Left renal pelvis (tissue), 4 donors: ENCODE data around the gene DPP6. TPM values are rescaled to one million over a fixed set of nuclear protein-coding genes. Genes with fewer than 3 reads are reported as not detected.
A peak's percentile ranks its signal among the peaks of the same experiment; 100 is the strongest.

ENCODE experiments used
- DNase-seq, 4 donors: peaks; one replicate each; pipeline ENCODE4 v3.0.0-alpha.2; 2013; ENCODE audit warnings: low read depth in 4 of 4, low spot score in 3 of 4
- polyA plus RNA-seq, 4 donors: library from polyadenylated mRNA; unstranded; fragments of 120-200 nt; gene quantifications; one replicate each; pipeline ENCODE4 v1.2.1, GENCODE V29; 2013; ENCODE audit not compliant: insufficient read length in 4 of 4

DPP6 gene
- polyA plus RNA-seq, 4 donors, result 43.7 to 155 (median 50.3) TPM

DNA sequence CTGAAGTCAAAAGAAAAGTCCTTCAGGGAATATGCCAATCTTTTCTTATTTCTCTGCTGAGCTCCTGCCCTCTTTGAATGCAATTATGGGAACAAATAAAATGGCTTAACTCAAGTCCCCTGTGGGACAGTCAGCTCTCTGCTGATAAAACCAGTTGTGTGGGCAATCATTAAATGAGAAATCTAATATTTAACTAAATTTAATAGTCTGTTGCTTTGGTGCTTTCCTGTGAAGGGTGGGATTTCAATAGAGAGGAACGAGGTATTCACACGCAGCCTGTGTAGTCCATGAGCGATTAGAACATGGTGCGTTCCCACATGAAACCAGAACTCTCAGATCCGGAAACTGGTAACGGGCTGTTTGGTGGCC lies 812.3 kb downstream of the DPP6 start:
- peak in 3 of 4 donors; percentile 20 to 36 (median 30) for DNase-seq

DNA sequence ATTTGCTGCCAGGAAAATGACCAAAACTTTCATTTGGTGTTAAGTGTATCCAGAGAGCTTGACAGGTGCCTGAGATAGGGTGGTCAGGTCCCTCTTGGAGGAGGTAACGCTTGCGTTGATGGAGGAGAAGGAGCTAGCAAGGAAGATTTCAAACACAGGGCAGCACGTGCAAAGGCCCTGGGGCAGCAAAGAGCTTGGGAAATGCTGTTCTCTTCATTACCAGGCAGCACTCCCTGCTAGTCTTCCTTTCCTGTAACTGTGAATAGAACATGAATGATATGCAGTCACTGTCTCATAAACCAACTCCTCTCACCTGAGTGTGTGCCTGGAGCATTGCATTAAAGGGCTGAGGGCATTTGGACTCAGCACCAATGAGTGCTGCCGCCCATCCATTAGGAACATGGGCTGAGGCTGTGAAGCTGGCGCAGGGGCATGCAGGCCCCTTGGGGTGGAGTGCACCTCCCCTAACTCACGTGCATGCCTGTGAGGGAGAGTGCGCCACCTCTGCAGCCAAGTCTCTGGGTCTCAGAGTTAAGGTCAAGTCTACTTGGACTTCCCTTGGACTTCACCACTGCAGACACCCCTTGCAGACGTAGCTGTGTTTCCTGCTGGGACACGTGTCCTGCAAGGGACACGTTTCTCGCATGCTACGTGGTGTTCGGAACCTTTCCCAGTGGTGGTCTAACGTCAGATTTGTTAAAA lies 813.9 kb downstream of the DPP6 start:
- DNase-seq, result no peak

DNA sequence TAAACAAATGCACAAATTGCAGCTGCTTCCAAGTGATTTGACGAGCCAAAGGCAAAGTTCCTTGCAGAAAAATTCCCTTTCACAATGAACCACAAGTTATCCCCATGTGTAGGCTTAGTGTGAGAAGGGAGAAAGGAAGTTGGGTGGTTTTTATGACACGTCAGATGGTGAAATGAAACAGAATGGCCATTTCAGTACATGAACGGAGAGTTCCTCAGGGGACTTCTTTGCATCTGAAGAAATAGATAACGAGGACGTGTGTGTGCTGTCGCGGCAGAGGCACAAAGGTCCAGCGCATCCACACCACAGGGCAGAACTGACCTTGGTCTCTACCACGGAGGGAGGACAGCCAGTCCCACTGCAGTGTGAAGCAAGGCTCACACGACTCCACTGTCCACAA lies 814.9 kb downstream of the DPP6 start:
- no peak for DNase-seq

DNA sequence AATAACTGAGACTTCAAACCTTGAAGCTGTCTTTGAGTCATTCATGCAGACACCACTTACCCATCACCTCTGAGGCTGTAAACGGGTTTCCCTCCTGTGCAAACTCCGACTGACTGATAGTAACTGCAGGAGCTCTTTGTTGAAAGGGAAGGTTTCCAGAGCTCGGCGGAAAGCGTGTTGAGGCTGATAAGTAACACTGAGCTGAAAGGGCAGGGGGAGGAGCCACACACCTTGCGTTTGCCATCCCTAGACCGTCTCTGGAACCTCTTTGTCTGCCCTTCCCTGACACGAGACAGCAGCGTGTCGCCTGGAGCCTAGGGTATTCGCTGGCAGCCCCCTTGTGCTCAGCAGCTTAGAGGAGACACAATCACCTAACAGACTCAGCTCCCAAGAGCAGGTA lies 816.7 kb downstream of the DPP6 start:
- no peak for DNase-seq

DNA sequence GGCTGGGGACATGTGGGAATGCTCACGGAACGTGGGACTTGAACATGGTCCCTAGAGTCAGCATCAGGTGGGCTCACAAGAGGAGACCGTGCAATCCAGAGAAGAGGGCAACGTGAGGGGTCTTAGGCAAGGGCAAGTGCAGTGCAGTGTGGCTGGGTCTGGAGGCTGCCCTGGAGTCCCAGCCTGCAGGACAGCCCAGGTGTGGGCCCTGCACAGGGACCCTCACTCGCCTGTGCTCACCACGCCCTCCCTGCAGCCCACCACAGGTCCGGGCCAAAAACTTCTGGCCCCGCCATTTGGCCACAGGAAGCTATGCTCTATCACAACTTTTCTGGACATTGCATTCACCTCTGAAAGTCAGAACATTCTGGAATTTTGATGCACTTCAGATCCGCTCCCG lies 817.2 kb downstream of the DPP6 start:
- no peak for DNase-seq

DNA sequence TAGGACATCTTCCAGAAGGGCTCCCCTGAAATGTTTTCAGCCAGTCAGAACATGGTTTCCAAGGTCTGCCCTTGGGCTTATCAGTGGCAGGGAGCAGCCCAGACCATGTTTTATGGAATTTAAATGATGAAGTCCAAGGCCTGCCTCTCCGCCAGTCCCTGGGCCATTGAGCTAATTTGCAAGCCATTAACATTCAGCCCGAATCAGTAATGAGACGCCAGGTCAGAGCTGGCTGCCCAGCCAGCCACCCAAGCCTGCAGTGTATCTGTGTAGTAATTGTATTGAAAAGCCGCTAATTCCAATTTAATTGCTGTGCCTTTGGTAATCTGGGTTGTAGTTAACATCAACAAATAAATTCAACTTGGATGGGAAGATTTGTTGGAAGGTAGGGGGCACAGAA lies 819.3 kb downstream of the DPP6 start:
- no peak for DNase-seq

DNA sequence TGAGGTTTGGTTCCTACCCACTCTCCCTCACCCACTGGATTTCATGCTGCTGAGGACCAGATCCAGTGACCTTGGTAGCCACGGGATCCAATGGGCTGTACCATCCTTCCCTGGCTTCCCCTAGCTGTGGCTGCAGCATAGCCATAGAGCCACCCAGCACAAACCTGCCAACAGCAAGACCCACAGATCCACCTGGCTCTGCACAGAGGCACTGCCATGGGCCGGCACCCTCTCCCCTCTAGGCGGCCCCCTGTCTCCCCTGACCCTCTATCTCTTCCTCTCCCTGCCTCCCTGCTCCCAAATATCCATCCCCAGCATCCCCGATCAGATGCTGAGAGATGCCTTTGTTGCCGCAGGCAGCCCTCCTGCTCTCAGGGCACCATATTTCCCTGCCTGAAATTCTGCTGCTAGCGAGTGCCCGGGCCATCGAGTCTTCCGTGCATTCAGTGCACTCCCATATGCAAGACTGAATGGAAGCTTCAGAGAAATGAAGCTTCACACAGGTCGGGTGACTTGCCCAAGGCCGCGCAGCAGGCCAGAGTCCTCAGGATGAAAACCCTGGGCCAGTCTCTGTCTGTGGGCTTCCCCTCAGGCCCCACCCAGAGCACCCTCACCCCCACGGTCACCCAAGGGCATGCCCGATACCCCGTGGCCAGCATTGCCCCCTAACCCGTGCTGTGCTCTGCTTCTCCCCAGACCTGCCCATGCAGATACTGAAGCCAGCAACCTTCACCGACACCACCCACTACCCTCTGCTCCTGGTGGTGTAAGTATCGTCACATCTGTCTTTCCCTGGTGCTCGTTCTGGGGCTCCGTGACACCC lies 819.9 kb downstream of the DPP6 start:
- DNase-seq, result no peak

DNA sequence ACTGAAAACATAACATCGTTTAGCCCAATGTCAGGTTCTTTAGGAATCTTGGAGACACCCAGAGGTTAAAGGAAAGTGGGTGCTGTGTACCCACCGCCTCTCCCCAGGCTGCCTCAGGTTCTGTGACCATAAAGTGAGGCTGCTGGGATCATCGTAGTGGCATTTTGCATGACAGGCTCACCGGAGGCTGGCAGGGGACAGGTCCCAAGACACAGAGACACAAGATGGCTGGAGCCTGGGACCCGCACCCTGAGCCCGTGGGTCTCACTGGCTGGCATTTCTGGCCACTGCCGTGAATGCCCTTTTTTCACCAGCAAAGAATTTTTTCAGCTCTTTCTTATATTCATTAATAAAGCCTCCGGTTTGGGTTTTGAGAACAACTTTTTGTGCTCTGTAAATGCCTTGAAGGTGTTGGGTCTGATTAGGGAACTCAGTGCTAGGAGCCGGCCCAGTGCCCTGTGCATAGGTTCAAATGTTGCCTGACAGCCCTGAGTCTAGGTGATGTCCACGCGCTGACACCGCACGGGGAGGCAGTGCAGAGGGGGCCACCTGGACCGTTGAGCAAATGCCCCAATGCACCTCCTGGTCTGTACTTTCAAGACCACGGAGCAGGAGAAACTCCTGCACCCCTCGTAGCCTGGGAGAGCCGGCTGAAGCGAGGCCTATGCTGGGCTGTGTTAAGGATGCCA lies 820.8 kb downstream of the DPP6 start:
- DNase-seq, result no peak

DNA sequence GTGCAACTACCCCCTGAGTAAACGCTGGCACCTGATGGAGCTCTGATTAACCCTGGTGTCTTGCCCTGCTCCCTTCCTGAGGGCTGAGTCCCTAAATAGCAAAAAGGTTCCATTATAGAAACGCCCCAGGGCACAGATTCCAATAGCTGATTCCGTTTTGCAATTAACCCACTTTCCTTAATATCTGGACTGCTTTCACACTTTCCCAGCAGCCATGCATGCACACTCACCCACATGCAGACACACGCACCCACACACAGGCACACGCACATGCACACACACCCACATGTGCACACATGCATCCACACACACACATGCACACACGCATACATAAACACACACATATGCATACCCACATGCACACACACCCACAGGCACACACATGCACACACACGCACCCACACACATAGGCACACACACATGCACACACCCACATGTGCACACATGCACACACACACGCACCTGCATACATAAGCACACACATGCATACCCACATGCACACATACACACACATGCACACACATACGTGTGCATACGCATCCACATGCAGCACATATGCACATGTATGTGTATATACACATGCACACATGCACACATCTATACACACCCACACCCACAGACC lies 821.4 kb downstream of the DPP6 start:
- no peak for DNase-seq

DNA sequence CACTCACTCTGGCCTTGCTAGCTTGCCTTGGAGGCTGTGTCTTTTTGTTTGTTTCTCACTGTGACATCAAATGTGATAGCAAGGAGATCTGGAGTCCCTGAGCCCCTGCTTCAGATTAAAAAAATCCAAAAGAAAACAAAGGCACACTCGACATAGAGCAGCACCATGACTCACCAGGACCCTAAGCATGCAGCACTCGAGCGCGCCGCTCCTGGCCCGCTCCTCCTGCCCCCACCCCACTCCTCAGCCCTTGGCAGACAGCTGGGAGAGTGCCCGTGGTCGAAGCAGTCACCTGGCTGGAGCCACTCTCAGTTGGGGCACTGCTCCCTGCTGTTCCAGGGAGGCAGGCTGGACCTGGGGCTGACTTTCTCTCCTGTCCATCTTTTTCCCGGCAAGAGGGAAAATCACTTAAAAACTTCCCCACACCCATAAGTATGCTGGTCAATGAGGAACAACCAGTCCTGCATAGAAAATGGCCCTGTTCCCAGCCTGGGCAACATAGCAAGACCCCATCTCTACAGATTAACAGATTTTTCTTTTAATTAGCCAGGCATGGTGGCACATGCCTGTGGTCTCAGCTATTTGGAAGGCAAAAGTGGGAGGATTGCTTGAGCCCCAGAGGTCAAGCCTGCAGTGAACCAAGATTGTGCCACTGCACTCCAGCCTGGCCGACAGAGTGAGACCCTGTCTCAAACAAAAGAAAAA lies 822.4 kb downstream of the DPP6 start:
- no peak for DNase-seq

DNA sequence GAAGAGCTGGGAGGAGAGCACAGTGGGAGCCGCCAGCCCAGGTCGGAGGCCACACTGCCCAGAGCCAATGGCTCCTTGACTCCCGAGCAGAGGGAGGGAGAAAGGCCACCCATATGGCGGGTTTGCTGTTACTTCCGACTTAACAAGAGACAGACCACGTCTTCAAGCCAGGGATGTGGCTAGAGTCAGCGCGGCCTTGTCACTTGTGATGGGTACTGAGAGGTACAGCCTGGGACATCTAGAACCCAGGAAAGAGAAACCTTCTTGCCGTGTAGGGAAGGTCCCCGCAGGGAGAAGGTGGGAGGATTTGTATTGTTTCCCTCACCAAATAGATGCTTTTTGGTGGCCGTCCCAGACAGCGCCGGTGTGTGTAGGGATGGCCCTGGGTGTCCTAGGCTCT lies 823.1 kb downstream of the DPP6 start:
- DNase-seq, result no peak

DNA sequence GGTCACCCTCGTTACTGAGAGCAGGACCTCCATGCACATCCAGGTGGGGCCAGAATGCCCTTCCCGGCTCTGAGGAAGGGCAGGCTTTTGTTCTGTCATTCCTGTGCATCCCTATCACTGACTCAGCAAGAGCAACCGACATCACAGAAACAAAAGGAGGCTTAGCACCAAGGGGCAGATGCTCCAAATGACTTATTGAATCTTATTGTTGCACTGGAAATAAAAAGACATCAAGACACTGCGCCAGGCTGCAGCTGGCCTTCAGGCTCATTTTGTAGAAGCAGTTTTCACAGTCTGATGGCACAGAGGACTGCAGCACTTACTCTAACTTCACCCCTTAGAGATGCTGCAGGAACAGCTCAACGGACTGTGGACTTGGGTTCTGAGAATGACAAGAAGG lies 824.3 kb downstream of the DPP6 start:
- no peak for DNase-seq

DNA sequence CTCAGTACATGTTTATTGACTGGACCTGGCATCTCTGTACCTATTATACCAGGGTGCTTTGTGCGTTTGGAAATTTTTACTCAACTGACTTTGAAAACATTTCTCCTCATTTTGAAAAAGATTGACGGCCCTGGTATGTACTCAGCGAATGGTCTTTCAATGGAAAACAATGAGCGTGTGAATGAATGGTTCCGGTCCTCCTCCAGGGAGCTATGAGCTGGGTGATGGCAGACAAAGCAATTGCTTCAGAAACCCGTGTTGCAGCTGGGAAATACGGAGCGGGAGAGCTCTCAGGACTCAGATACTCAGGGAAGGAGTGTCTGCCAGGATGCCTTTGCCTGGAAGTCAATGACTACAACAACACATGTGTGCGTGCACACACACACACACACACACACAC lies 824.8 kb downstream of the DPP6 start:
- DNase-seq, result no peak

DNA sequence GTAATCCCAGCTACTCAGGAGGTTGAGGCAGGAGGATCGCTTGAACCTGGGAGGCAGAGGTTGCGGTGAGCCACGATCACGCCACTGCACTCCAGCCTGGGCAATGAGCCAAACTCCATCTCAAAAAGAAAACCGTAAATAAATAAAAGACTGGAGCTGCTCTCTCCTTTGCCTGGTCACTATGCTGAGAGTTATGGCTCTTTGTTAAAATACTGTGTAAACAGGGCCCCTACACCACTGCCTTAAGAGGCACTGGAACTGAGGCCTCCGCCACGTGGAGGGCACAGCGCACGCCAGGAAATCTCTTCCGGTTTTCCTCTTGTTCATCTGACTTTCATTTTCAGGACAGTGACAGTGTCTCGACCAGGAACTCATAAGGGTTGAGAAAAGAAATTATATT lies 827.4 kb downstream of the DPP6 start:
- DNase-seq, result no peak

DNA sequence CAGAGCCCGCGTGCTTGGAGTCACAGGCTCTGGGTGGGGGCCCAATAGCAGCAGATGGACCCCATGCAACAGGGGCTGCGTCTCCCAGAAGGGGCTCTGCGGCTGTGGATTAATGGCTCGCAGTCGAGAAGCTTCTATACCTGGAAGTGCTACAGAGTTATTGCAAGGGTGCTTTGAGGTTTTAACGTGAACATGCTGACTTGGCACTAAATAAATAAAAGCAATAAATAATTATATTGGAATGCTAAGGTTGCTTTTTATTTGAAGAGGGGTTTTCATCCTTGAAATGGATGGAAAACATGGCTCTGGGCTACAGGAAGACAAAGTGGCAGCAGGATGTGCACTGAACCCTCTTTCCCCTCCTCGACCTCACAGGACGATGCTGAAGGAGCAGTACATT lies 828.3 kb downstream of the DPP6 start:
- no peak for DNase-seq

DNA sequence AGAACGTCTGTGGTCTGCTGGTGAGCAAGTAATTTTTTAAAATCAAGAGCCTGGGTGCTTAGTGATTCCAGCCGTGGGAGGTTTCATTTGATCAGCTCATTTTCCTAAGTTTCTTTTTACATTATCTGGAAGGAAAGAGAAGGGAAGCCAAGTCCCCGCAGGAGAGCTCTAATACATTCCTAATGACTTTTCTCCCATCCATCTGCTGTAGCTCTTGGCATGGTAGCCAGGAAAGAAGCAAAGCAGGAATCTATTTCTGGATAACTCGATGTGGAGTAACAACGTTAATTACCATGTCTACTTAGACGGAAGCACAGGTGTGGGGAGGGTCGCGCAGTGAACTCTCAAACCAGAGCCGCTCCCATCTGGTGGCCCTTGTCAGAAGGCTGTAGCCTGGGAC lies 828.8 kb downstream of the DPP6 start:
- no peak for DNase-seq

DNA sequence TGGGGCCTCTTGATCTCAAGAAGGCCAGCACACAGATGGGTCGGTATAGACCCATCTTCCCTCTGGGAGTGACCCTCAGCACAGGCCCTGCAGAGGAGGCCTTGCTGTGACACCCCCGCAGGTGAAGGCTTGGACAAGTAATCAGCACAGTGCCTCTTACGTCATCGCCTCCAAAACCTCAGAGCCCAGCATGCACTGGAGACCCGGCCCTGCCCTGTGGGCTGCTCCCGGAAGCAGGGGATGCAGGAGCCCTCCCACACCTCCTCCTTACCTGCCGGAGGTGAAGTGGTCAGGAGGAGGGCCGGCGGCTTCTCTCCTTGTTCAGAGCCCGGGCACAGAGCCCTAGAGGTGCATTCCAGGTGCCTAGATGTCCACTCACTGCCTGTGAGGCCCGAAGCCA lies 829.3 kb downstream of the DPP6 start:
- no peak for DNase-seq

DNA sequence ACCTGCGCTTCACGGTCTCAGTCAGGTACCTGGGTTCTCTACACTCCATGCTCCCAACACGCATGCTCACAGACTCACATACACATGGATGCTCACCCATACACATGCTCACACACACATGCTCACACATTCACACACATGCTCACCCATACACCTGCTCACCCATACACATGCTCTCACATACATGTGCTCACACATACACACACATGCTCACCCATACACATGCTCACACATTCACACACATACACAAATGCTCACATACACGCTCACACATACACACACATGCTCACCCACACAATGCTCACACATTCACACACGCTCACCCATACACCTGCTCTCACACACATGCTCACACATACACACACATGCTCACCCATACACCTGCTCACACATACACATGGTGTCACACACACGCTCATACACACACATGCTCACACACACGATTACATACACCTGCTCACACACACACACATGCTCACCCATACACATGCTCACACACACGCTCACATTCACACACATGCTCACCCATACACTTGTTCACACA lies 830.8 kb downstream of the DPP6 start:
- DNase-seq, result no peak

DNA sequence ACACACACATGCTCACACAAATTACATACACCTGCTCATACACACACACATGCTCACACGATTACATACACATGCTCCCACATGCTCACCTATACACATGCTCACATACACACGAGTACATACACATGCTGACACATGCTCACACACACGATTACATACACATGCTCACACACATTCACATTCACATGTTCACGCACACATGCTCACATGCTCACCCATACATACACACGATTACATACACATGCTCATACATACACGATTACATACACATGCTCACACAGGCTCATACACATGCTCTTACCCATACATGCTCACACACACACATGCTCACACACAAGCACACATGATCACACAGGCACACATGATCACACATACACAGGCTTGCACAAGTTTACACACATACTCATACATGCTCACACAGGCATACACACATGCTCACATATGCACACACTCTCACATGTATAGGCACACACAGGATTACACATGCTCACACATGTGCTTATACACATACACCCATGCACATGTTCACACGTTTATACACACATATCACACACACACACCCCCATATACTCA lies 832.2 kb downstream of the DPP6 start:
- DNase-seq, result no peak

DNA sequence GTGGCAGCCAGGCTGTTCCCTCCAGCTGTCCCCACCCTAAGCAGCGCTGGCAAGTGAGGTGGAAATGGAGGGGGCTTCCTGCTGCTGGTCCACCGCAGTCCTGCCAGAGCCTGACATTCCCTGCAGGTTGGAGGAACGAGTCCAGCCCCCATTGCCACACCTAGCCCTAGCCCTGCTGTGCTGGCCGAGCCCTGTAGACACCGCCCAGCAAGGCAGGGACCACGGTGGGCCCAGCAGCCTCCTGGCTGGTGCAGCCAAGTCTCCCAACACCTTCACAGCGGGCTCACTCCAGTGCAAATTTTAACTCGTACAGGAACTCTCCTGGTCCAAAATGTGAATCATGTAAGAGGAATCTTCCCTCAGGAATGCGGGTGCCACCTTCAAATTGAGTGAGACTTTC lies 834.4 kb downstream of the DPP6 start:
- no peak for DNase-seq
